H1 (cell line): ENCODE data around the gene ACCS. TPM values are rescaled to one million over a fixed set of nuclear protein-coding genes. Genes with fewer than 3 reads are reported as not detected.

Source experiments
- CTCF ChIA-PET: fragments of 300-600 bp; sonication (Branson Sonifier 250); formaldehyde crosslinking; loops from one replicate; lab custom pipeline; 2021; ENCODE audit not compliant: partially characterized antibody; lab: Charles Lee
- POLR2A ChIA-PET: fragments of 300-600 bp; sonication (Branson Sonifier 250); formaldehyde crosslinking; loops from one replicate; lab custom pipeline; 2021; ENCODE audit warnings: inconsistent platforms; ENCODE audit not compliant: partially characterized antibody; lab: Charles Lee
- DNase-seq, 2 experiments: peaks; one replicate each; pipeline versions ENCODE4 v3.0.0 to v3.0.0-alpha.2; 2010 to 2022; ENCODE audit warnings: low spot score in 2 of 2, low read depth in 1 of 2, mixed read lengths in 1 of 2
- FAIRE-seq: peaks from 2 replicates; lab custom pipeline; 2011; peaks lifted over from hg19 to GRCh38; lab: Jason Lieb, UNC
- H2AFZ ChIP-seq: 2 replicates; pipeline ENCODE4 v1.8.1; 2012; ENCODE audit warnings: low read length, inconsistent platforms
- H2AK5ac ChIP-seq: 2 replicates; pipeline ENCODE4 v1.6.1; 2013; ENCODE audit warnings: low read depth, low read length
- H2BK120ac ChIP-seq: replicated peaks from 2 replicates; pipeline ENCODE3; 2013; ENCODE audit warnings: low read depth, low read length, inconsistent platforms
- H2BK12ac ChIP-seq: 2 replicates; pipeline ENCODE4 v1.6.1; 2013; ENCODE audit warnings: low read depth, low read length
- H2BK15ac ChIP-seq: 2 replicates; pipeline ENCODE4 v1.6.1; 2013; ENCODE audit warnings: low read length
- H2BK20ac ChIP-seq: 2 replicates; pipeline ENCODE4 v1.6.1; 2013; ENCODE audit warnings: low read length
- H2BK5ac ChIP-seq: 2 replicates; pipeline ENCODE4 v1.6.1; 2013; ENCODE audit warnings: low read depth, low read length
- H3K14ac ChIP-seq: 2 replicates; pipeline ENCODE4 v1.6.1; 2013; ENCODE audit warnings: inconsistent platforms; ENCODE audit not compliant: insufficient read length
- H3K18ac ChIP-seq: 2 replicates; pipeline ENCODE4 v1.6.1; 2013; ENCODE audit warnings: low read length; ENCODE audit errors: extremely low read depth
- H3K23ac ChIP-seq: 2 replicates; pipeline ENCODE4 v1.6.1; 2013; ENCODE audit warnings: inconsistent platforms; ENCODE audit not compliant: insufficient read length
- H3K23me2 ChIP-seq: 2 replicates; pipeline ENCODE4 v1.6.1; 2013; ENCODE audit warnings: low read depth, low read length
- H3K27ac ChIP-seq: 2 replicates; pipeline ENCODE4 v1.6.1; 2011; ENCODE audit warnings: low read depth, low read length, inconsistent platforms
- H3K27me3 ChIP-seq, 4 experiments: replicated peaks in 1 of 4; 1 replicate in 1 of 4; 2 replicates in 3 of 4; pipeline versions ENCODE4 v1.6.1 to v1.8.1; 2011 to 2013; ENCODE audit warnings: low read length in 3 of 4, mild to moderate bottlenecking in 3 of 4, inconsistent platforms in 2 of 4, mixed read lengths in 2 of 4, moderate library complexity in 1 of 4; ENCODE audit not compliant: control insufficient read depth in 3 of 4, insufficient read depth in 3 of 4; ENCODE audit errors: extremely low read depth in 1 of 4
- H3K36me3 ChIP-seq, 4 experiments: 2 replicates each; pipeline versions ENCODE4 v1.6.1 to v1.8.1; 2011 to 2013; ENCODE audit warnings: mild to moderate bottlenecking in 4 of 4, low read length in 3 of 4, moderate library complexity in 2 of 4, control low read depth in 1 of 4, inconsistent platforms in 1 of 4; ENCODE audit not compliant: insufficient read depth in 4 of 4, control insufficient read depth in 2 of 4
- H3K4ac ChIP-seq: replicated peaks from 2 replicates; pipeline ENCODE3; 2013; ENCODE audit warnings: low read length, low read depth, mixed read lengths, inconsistent platforms; ENCODE audit not compliant: insufficient read length
- H3K4me1 ChIP-seq, 4 experiments: replicated peaks in 1 of 4; 1 replicate in 1 of 4; 2 replicates in 3 of 4; pipeline versions ENCODE4 v1.6.1 to v1.8.1; 2011 to 2013; ENCODE audit warnings: low read length in 3 of 4, inconsistent platforms in 2 of 4, mixed read lengths in 1 of 4; ENCODE audit not compliant: insufficient read depth in 4 of 4, control insufficient read depth in 3 of 4
- H3K4me2 ChIP-seq, 2 experiments: 2 replicates each; pipeline versions ENCODE4 v1.6.1 to v1.8.1; 2011 to 2013; ENCODE audit warnings: low read depth in 2 of 2, low read length in 2 of 2, control low read depth in 1 of 2, inconsistent platforms in 1 of 2, mild to moderate bottlenecking in 1 of 2; ENCODE audit not compliant: insufficient read depth in 1 of 2
- H3K4me3 ChIP-seq, 4 experiments: fragments of 200-600, 300-600 bp in 1 of 4; sonication (generic), shearing (Covaris generic), sonication (Bioruptor Twin) in 1 of 4; 2 replicates each; pipeline versions ENCODE4 v1.5.1 to v1.8.1; 2011 to 2016; ENCODE audit warnings: low read length in 4 of 4, low read depth in 3 of 4, control low read depth in 2 of 4, inconsistent platforms in 2 of 4, mild to moderate bottlenecking in 2 of 4, mixed read lengths in 1 of 4, moderate library complexity in 1 of 4; ENCODE audit not compliant: insufficient read depth in 2 of 4; ENCODE audit errors: extremely low read depth in 1 of 4
- H3K56ac ChIP-seq: replicated peaks from 2 replicates; pipeline ENCODE3; 2013; ENCODE audit warnings: low read depth, mild to moderate bottlenecking, mixed read lengths, low read length, inconsistent platforms; ENCODE audit not compliant: insufficient read length
- H3K79me1 ChIP-seq: 2 replicates; pipeline ENCODE4 v1.6.1; 2013; ENCODE audit warnings: low read depth, low read length, control low read depth
- H3K79me2 ChIP-seq, 2 experiments: 2 replicates each; pipeline versions ENCODE4 v1.6.1 to v1.8.1; 2012 to 2013; ENCODE audit warnings: low read length in 2 of 2, mild to moderate bottlenecking in 2 of 2, inconsistent platforms in 1 of 2; ENCODE audit not compliant: insufficient read depth in 2 of 2, control insufficient read depth in 1 of 2
- H3K9ac ChIP-seq, 4 experiments: replicated peaks in 1 of 4; 1 replicate in 1 of 4; 2 replicates in 3 of 4; pipeline versions ENCODE4 v1.6.1 to v1.8.1; 2011 to 2013; ENCODE audit warnings: low read depth in 3 of 4, low read length in 3 of 4, control low read depth in 2 of 4, mild to moderate bottlenecking in 2 of 4, moderate library complexity in 2 of 4, inconsistent platforms in 1 of 4; ENCODE audit errors: extremely low read depth in 1 of 4
- H3K9me3 ChIP-seq, 2 experiments: 2 replicates each; pipeline versions ENCODE4 v1.6.1 to v1.8.1; 2012 to 2013; ENCODE audit warnings: mild to moderate bottlenecking in 2 of 2, moderate library complexity in 2 of 2, control low read depth in 1 of 2, inconsistent platforms in 1 of 2, low read depth in 1 of 2, low read length in 1 of 2, mixed read lengths in 1 of 2; ENCODE audit not compliant: insufficient read depth in 2 of 2
- H4K20me1 ChIP-seq, 2 experiments: replicated peaks in 1 of 2; 2 replicates each; pipeline versions ENCODE3 to v1.8.1; 2011 to 2013; ENCODE audit warnings: inconsistent platforms in 2 of 2, low read length in 2 of 2, mild to moderate bottlenecking in 1 of 2; ENCODE audit not compliant: insufficient read depth in 2 of 2, control insufficient read depth in 1 of 2
- H4K5ac ChIP-seq: 2 replicates; pipeline ENCODE4 v1.6.1; 2013; ENCODE audit warnings: low read length, low read depth, mixed read lengths, inconsistent platforms; ENCODE audit not compliant: insufficient read length
- H4K8ac ChIP-seq: 2 replicates; pipeline ENCODE4 v1.8.0; 2013; ENCODE audit warnings: mild to moderate bottlenecking, moderate library complexity, low read length, inconsistent platforms; ENCODE audit not compliant: insufficient read depth; ENCODE audit errors: extremely low read depth
- H4K91ac ChIP-seq: replicated peaks from 2 replicates; pipeline ENCODE3; 2013; ENCODE audit warnings: low read length, mixed read lengths, inconsistent platforms; ENCODE audit not compliant: insufficient read length
- ATF3 ChIP-seq: IDR thresholded peaks from 2 replicates; pipeline ENCODE4 v1.6.1; 2011; ENCODE audit warnings: low read depth, mild to moderate bottlenecking, low read length; ENCODE audit not compliant: insufficient read depth
- GABPA ChIP-seq: IDR thresholded peaks from 2 replicates; pipeline ENCODE4 v1.6.1; 2011; ENCODE audit warnings: mild to moderate bottlenecking, low read length, moderate library complexity, borderline replicate concordance; ENCODE audit not compliant: insufficient read depth
- JUN ChIP-seq: IDR thresholded peaks from 2 replicates; pipeline ENCODE4 v1.6.1; 2011; ENCODE audit warnings: low read depth, mild to moderate bottlenecking, improper control_type of control experiment, low read length
- NANOG ChIP-seq: IDR thresholded peaks from 2 replicates; pipeline ENCODE4 v1.6.1; 2011; ENCODE audit warnings: low read length, low read depth, mild to moderate bottlenecking, inconsistent platforms; ENCODE audit not compliant: insufficient read depth, poor library complexity, severe bottlenecking
- PHF8 ChIP-seq: fragments of 200-600 bp; sonication (generic); conservative IDR thresholded peaks from 2 replicates; pipeline ENCODE4 v1.7.1; 2012; ENCODE audit warnings: low read depth, mild to moderate bottlenecking, inconsistent platforms, low read length, moderate library complexity
- WGBS, 2 experiments: shearing (Covaris generic) in 1 of 2; methylation state at CpG; one replicate each; pipeline versions ENCODE4 v1.1.6 to v1.1.7; 2013 to 2015; ENCODE audit warnings: low lambda C conversion rate in 2 of 2, mixed read lengths in 2 of 2, inconsistent platforms in 1 of 2, low coverage in 1 of 2, missing lambda C conversion rate in 1 of 2; ENCODE audit not compliant: insufficient replicate concordance in 2 of 2, insufficient coverage in 1 of 2, insufficient read length in 1 of 2; ENCODE audit errors: extremely low coverage in 1 of 2, missing lambda C conversion rate in 1 of 2; 5-methylcytosine and 5-hydroxymethylcytosine counted together
- polyA plus RNA-seq, 7 experiments: library from polyadenylated mRNA; depleted of rRNA in 3 of 7; stranded (reverse) in 5 of 7; unstranded in 2 of 7; fragments of >200 nt in 5 of 7; fragments of 200-250 nt in 2 of 7; gene quantifications; 1 replicate in 5 of 7; 2 replicates in 1 of 7; 4 replicates in 1 of 7; pipeline versions ENCODE4 v1.2.1 to v1.2.3, GENCODE V29; 2011 to 2013; ENCODE audit warnings: missing spikeins in 2 of 7, mixed read lengths in 2 of 7
- total RNA-seq: library from RNA; stranded (reverse); fragmentation: NEBNext Ultra II Directional; extraction: Animal tissue kit (Norgen Biotek cat#: 25700); gene quantifications from 2 replicates; pipeline ENCODE4 v1.2.1, GENCODE V29; 2021
- TF ChIP-seq, protein P1 (sequence below): IDR thresholded peaks from 2 replicates; pipeline ENCODE4 v1.6.1; 2011; ENCODE audit warnings: low read length, improper control_type of control experiment

Gene ACCS
- total and polyA plus RNA-seq, 2 of the 8 experiments (the other 6 are each of a cell fraction or from before 2014, with no cell fraction given), result 6.0 to 8.0 TPM

GRCh38 chr11:44047931-44048431 lies 18.1 kb upstream of the ACCS start, which contains the start of gene ACCSL:
ACCSL (plus strand) TSS chr11:44047981; CDS start chr11:44048037, 56 bp downstream.
- no peak within 1 kb of the TSS for H2AFZ ChIP-seq
- no peak within 1 kb of the TSS; the same call in 1 of the 2 replicates for H4K8ac ChIP-seq
- no peak within 1 kb of the TSS for H2BK120ac ChIP-seq
- no peak for DNase-seq
- no peak within 1 kb of the TSS for H3K14ac ChIP-seq
- 94% methylated on average over 11 of the region's 12 CpGs; no CpG with 5 or more reads in 1 of the 2 experiments for WGBS, 2 experiments
- no peak within 1 kb of the TSS for H4K5ac ChIP-seq
- FAIRE-seq, result no peak
- no peak within 1 kb of the TSS for H3K4me2 ChIP-seq
- no peak for TF ChIP-seq GABPA
- no peak for TF ChIP-seq NANOG
- no peak for TF ChIP-seq PHF8
- no peak for TF ChIP-seq ATF3
- TF ChIP-seq, protein P1, sequence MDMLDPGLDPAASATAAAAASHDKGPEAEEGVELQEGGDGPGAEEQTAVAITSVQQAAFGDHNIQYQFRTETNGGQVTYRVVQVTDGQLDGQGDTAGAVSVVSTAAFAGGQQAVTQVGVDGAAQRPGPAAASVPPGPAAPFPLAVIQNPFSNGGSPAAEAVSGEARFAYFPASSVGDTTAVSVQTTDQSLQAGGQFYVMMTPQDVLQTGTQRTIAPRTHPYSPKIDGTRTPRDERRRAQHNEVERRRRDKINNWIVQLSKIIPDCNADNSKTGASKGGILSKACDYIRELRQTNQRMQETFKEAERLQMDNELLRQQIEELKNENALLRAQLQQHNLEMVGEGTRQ, result no peak
- no peak for TF ChIP-seq JUN
- TF ChIP-seq, all 59 proteins: peak for 0
- no peak within 1 kb of the TSS for H4K91ac ChIP-seq
- no peak within 1 kb of the TSS; the same call in 1 of the 2 replicates for H2BK20ac ChIP-seq
- H3K79me1 ChIP-seq, result no peaks in the 10 kb centered on the region; the same call in 1 of the 2 replicates
- H2BK12ac ChIP-seq, result no peak within 1 kb of the TSS
- no peak within 1 kb of the TSS for H3K4ac ChIP-seq
- no peaks in the 10 kb centered on the region for H4K20me1 ChIP-seq
- no peaks in the 10 kb centered on the region for H3K9me3 ChIP-seq
- H3K23me2 ChIP-seq, result no peaks in the 10 kb centered on the region
- no peak within 1 kb of the TSS for H3K27ac ChIP-seq
- H3K9ac ChIP-seq, result no peak within 1 kb of the TSS
- CTCF ChIA-PET, result interaction anchor here (0.6 to 1.9 kb wide), 4 partner anchors 10 to 158 kb away, joined by 3 to 5 read pairs (median 4); partner anchors contain the start of gene C11orf96
- no peaks in the 10 kb centered on the region for H3K4me1 ChIP-seq
- H3K36me3 ChIP-seq, result no peaks in the 10 kb centered on the region
- no peak within 1 kb of the TSS for H3K18ac ChIP-seq
- H2BK5ac ChIP-seq, result no peak within 1 kb of the TSS
- H3K56ac ChIP-seq, result no peak within 1 kb of the TSS
- H2AK5ac ChIP-seq, result no peak within 1 kb of the TSS
- no peak within 1 kb of the TSS for H3K23ac ChIP-seq
- no peak within 1 kb of the TSS for H3K4me3 ChIP-seq
- POLR2A ChIA-PET, result no interaction called here
- H3K79me2 ChIP-seq, result no peaks in the 10 kb centered on the region
- H3K27me3 ChIP-seq, result no peaks in the 10 kb centered on the region
- no peak within 1 kb of the TSS for H2BK15ac ChIP-seq
